HG03025 (cell line): ENCODE data around the gene APBB2.
"Not testable (repeated sequence)": the region's sequence is repeated elsewhere in the genome, so short reads cannot be mapped to it uniquely, and the experiment has no call there.

Source experiments
- ATAC-seq: cut with Tn5 transposase; IDR thresholded peaks from one replicate; pipeline ENCODE4 v1.9.1; 2021; ENCODE audit warnings: mild to moderate bottlenecking, moderate library complexity; ENCODE audit not compliant: unreplicated experiment, low FRiP score

Gene APBB2

GRCh38 chr4:41070516-41071281, 143.6 kb downstream of the APBB2 start:
- ATAC-seq, result no peak

GRCh38 chr4:41069838-41070237, 144.5 kb downstream of the APBB2 start:
- no peak for ATAC-seq

- no peak for ATAC-seq
Observed at GRCh38 chr4:41069257-41069656, 145.1 kb downstream of the APBB2 start.

GRCh38 chr4:41067369-41067768, 147.0 kb downstream of the APBB2 start:
- no peak for ATAC-seq

GRCh38 chr4:41066049-41066448, 148.3 kb downstream of the APBB2 start:
- ATAC-seq, result no peak

GRCh38 chr4:41065434-41066006, 148.8 kb downstream of the APBB2 start:
- no peak for ATAC-seq

GRCh38 chr4:41064953-41065352, 149.4 kb downstream of the APBB2 start:
- no peak for ATAC-seq

- ATAC-seq, result no peak
Observed at GRCh38 chr4:41061482-41062185, 152.7 kb downstream of the APBB2 start.

GRCh38 chr4:41060352-41061334, 153.7 kb downstream of the APBB2 start:
- no peak for ATAC-seq

GRCh38 chr4:41059411-41059810, 154.9 kb downstream of the APBB2 start:
- ATAC-seq, result not testable (repeated sequence)

- no peak for ATAC-seq
Observed at GRCh38 chr4:41058426-41058825, 155.9 kb downstream of the APBB2 start.

- no peak for ATAC-seq
Observed at GRCh38 chr4:41057467-41057866, 156.9 kb downstream of the APBB2 start.

GRCh38 chr4:41052287-41052686, 162.1 kb downstream of the APBB2 start:
- ATAC-seq, result no peak

- no peak for ATAC-seq
Observed at GRCh38 chr4:41050880-41051775, 163.2 kb downstream of the APBB2 start.

GRCh38 chr4:41050116-41050515, 164.2 kb downstream of the APBB2 start:
- ATAC-seq, result no peak

GRCh38 chr4:41049176-41049575, 165.2 kb downstream of the APBB2 start:
- ATAC-seq, result not testable (repeated sequence)

- no peak for ATAC-seq
Observed at GRCh38 chr4:41044791-41045190, 169.6 kb downstream of the APBB2 start.

- ATAC-seq, result no peak
Observed at GRCh38 chr4:41044165-41044564, 170.2 kb downstream of the APBB2 start.

GRCh38 chr4:41043465-41043864, 170.9 kb downstream of the APBB2 start:
- no peak for ATAC-seq
